Small intestine (tissue), 7 donors: Measurements from ENCODE around the gene TTLL6. TPM values are rescaled to one million over a fixed set of nuclear protein-coding genes. Genes with fewer than 3 reads are reported as not detected.

Source experiments
- DNase-seq, 2 donors: peaks; one replicate each; pipeline versions ENCODE4 v3.0.0 to v3.0.0-alpha.2; 2013
- FAIRE-seq: peaks from 2 replicates; lab custom pipeline; 2012; peaks lifted over from hg19 to GRCh38; lab: Jason Lieb, UNC
- H3K27ac ChIP-seq, 3 donors: one replicate each; pipeline ENCODE4 v1.5.1; 2013; ENCODE audit warnings: low read length in 2 of 3, mild to moderate bottlenecking in 2 of 3, control low read depth in 1 of 3, inconsistent platforms in 1 of 3, low read depth in 1 of 3, moderate library complexity in 1 of 3
- H3K27me3 ChIP-seq, 3 donors: one replicate each; pipeline ENCODE4 v1.6.1; 2013; ENCODE audit warnings: low read length in 3 of 3, inconsistent platforms in 1 of 3; ENCODE audit not compliant: control insufficient read depth in 3 of 3, insufficient read depth in 3 of 3
- H3K36me3 ChIP-seq, 3 donors: one replicate each; pipeline ENCODE4 v1.6.1; 2013; ENCODE audit warnings: low read length in 3 of 3, inconsistent platforms in 1 of 3, low read depth in 1 of 3, mild to moderate bottlenecking in 1 of 3, moderate library complexity in 1 of 3; ENCODE audit not compliant: control insufficient read depth in 3 of 3, insufficient read depth in 2 of 3
- H3K4me1 ChIP-seq, 3 donors: one replicate each; pipeline ENCODE4 v1.6.1; 2013; ENCODE audit warnings: low read length in 2 of 3, inconsistent platforms in 1 of 3, low read depth in 1 of 3, mild to moderate bottlenecking in 1 of 3, moderate library complexity in 1 of 3; ENCODE audit not compliant: control insufficient read depth in 3 of 3, insufficient read depth in 2 of 3
- H3K4me3 ChIP-seq, 3 donors: one replicate each; pipeline ENCODE4 v1.5.1; 2013; ENCODE audit warnings: low read length in 3 of 3, control low read depth in 1 of 3, inconsistent platforms in 1 of 3, low read depth in 1 of 3, mild to moderate bottlenecking in 1 of 3, moderate library complexity in 1 of 3
- H3K9me3 ChIP-seq, 2 donors: one replicate each; pipeline ENCODE4 v1.6.1; 2013; ENCODE audit warnings: low read depth in 1 of 2, low read length in 1 of 2; ENCODE audit not compliant: control insufficient read depth in 2 of 2, insufficient read depth in 1 of 2
- WGBS, 3 donors: extraction: QIAGEN DNeasy Blood & Tissue Kit; methylation state at CpG; one replicate each; pipeline ENCODE4 v1.1.7; 2013; 5-methylcytosine and 5-hydroxymethylcytosine counted together
- polyA plus RNA-seq, 4 donors: library from polyadenylated mRNA; stranded (reverse) in 3 of 4; unstranded in 1 of 4; fragments of 200-250 nt in 3 of 4; fragments of 120-200 nt in 1 of 4; gene quantifications; one replicate each; pipeline versions ENCODE4 v1.2.1 to v1.2.3, GENCODE V29; 2013
- donor health status: healthy with polysubstance abuse.
- donor health status: control.
- donor health status: control.
- donor health status: Bipolar disorder and iron deficiency.
- donor health status: healthy.

TTLL6 gene
- polyA plus RNA-seq, 4 donors = 1.6 to 4.2 (median 2.9) TPM

GRCh38 chr17:48747445-48748363 is 69.3 kb downstream of the TTLL6 start:
- FAIRE-seq (no peak), DNase-seq (no peak)
- Histone ChIP-seq H3K4me3 (no peak overlapping the region), H3K27me3 (peaks cover 0 to 96% (median 63%) of the 10 kb centered on the region in 3 donors), H3K9me3 (no peaks in the 10 kb centered on the region), H3K4me1 (no peaks in the 10 kb centered on the region), H3K27ac (no peak overlapping the region), H3K36me3 (no peaks in the 10 kb centered on the region)
- WGBS, 3 donors = 6 to 13% (median 12%) methylated on average over 52 to 53 of the region's 53 CpGs

DNA sequence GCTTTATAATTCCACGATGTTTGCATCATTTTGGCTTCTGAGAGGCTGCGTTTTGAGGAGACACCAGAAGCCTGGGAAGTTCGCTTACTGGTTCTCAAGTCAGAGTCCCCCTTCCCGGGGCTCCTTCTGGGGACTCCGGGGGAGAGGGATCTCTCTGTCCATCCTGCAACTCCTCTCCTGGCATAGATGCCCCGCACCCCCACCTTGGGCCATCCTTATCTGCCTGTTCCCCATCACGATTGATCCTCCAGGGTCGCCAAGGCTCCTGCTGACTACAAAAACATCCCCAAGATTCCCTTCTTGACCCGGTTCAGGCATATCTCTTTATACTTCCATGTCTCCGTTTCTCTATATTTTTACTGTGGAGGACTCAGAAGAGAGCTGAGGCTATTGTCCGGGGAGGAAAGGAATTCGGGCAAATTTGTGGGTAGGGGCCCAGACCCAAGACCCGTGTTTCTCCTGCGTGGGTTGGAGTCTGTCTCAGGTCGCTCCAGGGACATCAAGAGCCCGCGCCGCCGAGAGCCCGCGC is 70.0 kb downstream of the TTLL6 start:
- Histone ChIP-seq H3K36me3 (no peaks in the 10 kb centered on the region), H3K9me3 (no peaks in the 10 kb centered on the region), H3K27ac (no peak overlapping the region), H3K4me3 (no peak overlapping the region), H3K4me1 (no peaks in the 10 kb centered on the region), H3K27me3 (peaks cover 0 to 95% (median 62%) of the 10 kb centered on the region in 3 donors)
- DNase-seq = no peak
- WGBS, 3 donors = 5 to 7% (median 5%) methylated on average over 21 of the region's 21 CpGs
- no peak for FAIRE-seq

GRCh38 chr17:48745381-48746275 is 71.4 kb downstream of the TTLL6 start:
- Histone ChIP-seq H3K27me3 (peaks cover 0 to 95% (median 60%) of the 10 kb centered on the region in 3 donors), H3K4me1 (no peaks in the 10 kb centered on the region), H3K27ac (no peak overlapping the region), H3K9me3 (no peaks in the 10 kb centered on the region), H3K36me3 (no peaks in the 10 kb centered on the region), H3K4me3 (no peak overlapping the region)
- WGBS, 3 donors = 10 to 21% (median 12%) methylated on average over 12 of the region's 12 CpGs
- DNase-seq (no peak), FAIRE-seq (no peak)

- H3K27ac ChIP-seq = no peak overlapping the region
- no peak overlapping the region for H3K4me3 ChIP-seq
- peaks cover 3 to 99% (median 55%) of the 10 kb centered on the region in 3 donors for H3K27me3 ChIP-seq
- no peak for FAIRE-seq
- H3K4me1 ChIP-seq = no peaks in the 10 kb centered on the region
- no peak for DNase-seq
- H3K36me3 ChIP-seq = no peaks in the 10 kb centered on the region
- H3K9me3 ChIP-seq = peaks cover 0 to 8% of the 10 kb centered on the region in 2 donors
Observed at GRCh38 chr17:48740537-48740936, 76.5 kb downstream of the TTLL6 start.

DNA sequence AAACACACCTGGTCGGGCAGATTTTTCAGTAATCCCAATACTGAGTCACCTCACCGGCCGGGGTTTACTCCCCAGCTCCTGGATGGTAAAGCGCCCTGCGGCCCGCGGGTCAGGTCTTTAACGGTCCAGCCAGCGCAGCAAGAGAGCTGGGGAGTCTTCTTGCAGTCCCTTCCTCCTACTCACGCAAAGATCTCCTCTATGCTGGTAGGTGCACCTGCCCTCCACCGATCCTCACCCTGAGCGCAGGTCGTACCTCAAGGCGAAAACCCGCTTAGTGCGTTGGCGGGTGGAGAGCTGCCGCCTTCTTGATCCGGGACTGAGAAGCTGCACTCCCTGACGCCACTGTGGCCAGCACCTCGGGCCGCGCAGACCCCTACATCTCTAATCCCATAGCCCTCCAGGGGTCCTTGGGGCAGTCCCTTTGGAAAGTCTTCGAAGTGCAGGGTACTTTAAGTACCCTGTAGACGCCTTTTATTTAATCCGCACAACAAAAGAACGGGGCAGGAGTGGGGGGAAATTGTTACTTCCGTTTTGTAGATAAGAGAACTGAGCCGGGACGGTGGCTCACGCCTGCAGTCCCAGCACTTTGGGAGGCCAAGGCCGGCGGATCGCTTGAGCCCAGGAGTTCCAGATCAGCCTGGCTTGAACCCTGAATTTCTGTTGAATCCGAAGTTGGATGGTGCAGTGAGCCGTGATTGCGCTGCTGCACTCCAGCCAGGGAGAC is 78.1 kb downstream of the TTLL6 start:
- H3K4me1 ChIP-seq = no peaks in the 10 kb centered on the region
- peaks cover 0 to 8% of the 10 kb centered on the region in 2 donors for H3K9me3 ChIP-seq
- WGBS, 3 donors = 5 to 7% (median 5%) methylated on average over 37 of the region's 37 CpGs
- FAIRE-seq (no peak), DNase-seq (no peak)
- H3K4me3 ChIP-seq = no peak overlapping the region
- no peaks in the 10 kb centered on the region for H3K36me3 ChIP-seq
- peaks cover 3 to 99% (median 59%) of the 10 kb centered on the region in 3 donors for H3K27me3 ChIP-seq
- no peak overlapping the region for H3K27ac ChIP-seq

GRCh38 chr17:48738424-48738802 is 78.6 kb downstream of the TTLL6 start:
- Histone ChIP-seq H3K9me3 (peaks cover 0 to 8% of the 10 kb centered on the region in 2 donors), H3K36me3 (no peaks in the 10 kb centered on the region), H3K4me1 (no peaks in the 10 kb centered on the region), H3K27ac (no peak overlapping the region), H3K27me3 (peaks cover 3 to 99% (median 56%) of the 10 kb centered on the region in 3 donors), H3K4me3 (no peak overlapping the region)
- DNase-seq (no peak), FAIRE-seq (no peak)
- 6 to 8% (median 6%) methylated on average over 11 of the region's 11 CpGs for WGBS, 3 donors

- FAIRE-seq (no peak), DNase-seq (no peak)
- Histone ChIP-seq H3K36me3 (no peaks in the 10 kb centered on the region), H3K27ac (no peak overlapping the region), H3K9me3 (peaks cover 0 to 8% of the 10 kb centered on the region in 2 donors), H3K27me3 (peaks cover 3 to 99% (median 61%) of the 10 kb centered on the region in 3 donors), H3K4me3 (no peak overlapping the region), H3K4me1 (no peaks in the 10 kb centered on the region)
- WGBS, 3 donors = 57 to 64% (median 61%) methylated on average over 4 of the region's 4 CpGs
Observed at GRCh38 chr17:48737330-48738043, 79.5 kb downstream of the TTLL6 start.
